ENCODE measurements around the gene IRF6.

- TF ChIP-seq CTCF (IDR thresholded peaks at IDR 0.05) (no peak), POLR2A (IDR thresholded peaks at IDR 0.05) (no peak)
Measured at GRCh38 chr1:209813902-209814301, 8.0 kb upstream of the IRF6 start.

Data from right lobe of liver (tissue), 4 donors.